Activated CD4-positive, alpha-beta T cell treated with anti-CD3 and anti-CD28 coated beads for 1 hour (primary cell): ENCODE data around the gene PAPOLA.
"Not testable (repeated sequence)": the region's sequence is repeated elsewhere in the genome, so short reads cannot be mapped to it uniquely, and the experiment has no call there.

Experiments used
- DNase-seq: peaks from one replicate; pipeline ENCODE4 v3.0.0-alpha.2; 2020

PAPOLA gene

GRCh38 chr14:96503306-96503679, 1.1 kb downstream of the PAPOLA start:
- no peak for DNase-seq

GRCh38 chr14:96504353-96504752, 2.2 kb downstream of the PAPOLA start:
- DNase-seq = not testable (repeated sequence)

- no peak for DNase-seq
Observed at GRCh38 chr14:96507723-96508122, 5.5 kb downstream of the PAPOLA start.

- no peak for DNase-seq
Observed at GRCh38 chr14:96508900-96509299, 6.7 kb downstream of the PAPOLA start.

- no peak for DNase-seq
Observed at GRCh38 chr14:96509457-96510090, 7.4 kb downstream of the PAPOLA start.

GRCh38 chr14:96511146-96511545, 9.0 kb downstream of the PAPOLA start:
- no peak for DNase-seq

- no peak for DNase-seq
Observed at GRCh38 chr14:96511667-96512066, 9.5 kb downstream of the PAPOLA start.

- DNase-seq = no peak
Observed at GRCh38 chr14:96512122-96512521, 9.9 kb downstream of the PAPOLA start.

GRCh38 chr14:96512602-96513397, 10.6 kb downstream of the PAPOLA start:
- no peak for DNase-seq

GRCh38 chr14:96514694-96515093, 12.5 kb downstream of the PAPOLA start:
- no peak for DNase-seq

GRCh38 chr14:96515731-96516130, 13.5 kb downstream of the PAPOLA start:
- no peak for DNase-seq

GRCh38 chr14:96516351-96516750, 14.2 kb downstream of the PAPOLA start:
- no peak for DNase-seq

GRCh38 chr14:96519970-96520369, 17.8 kb downstream of the PAPOLA start:
- DNase-seq = no peak

- no peak for DNase-seq
Observed at GRCh38 chr14:96525452-96525851, 23.3 kb downstream of the PAPOLA start.

- DNase-seq = no peak
Observed at GRCh38 chr14:96532632-96533031, 30.4 kb downstream of the PAPOLA start.

- DNase-seq = no peak
Observed at GRCh38 chr14:96536807-96537206, 34.6 kb downstream of the PAPOLA start.

GRCh38 chr14:96538097-96538989, 36.2 kb downstream of the PAPOLA start:
- no peak for DNase-seq

GRCh38 chr14:96538990-96539317, 36.8 kb downstream of the PAPOLA start:
- no peak for DNase-seq

GRCh38 chr14:96554315-96554910, 52.2 kb downstream of the PAPOLA start:
- no peak for DNase-seq

- no peak for DNase-seq
Observed at GRCh38 chr14:96559571-96559970, 57.4 kb downstream of the PAPOLA start.

- no peak for DNase-seq
Observed at GRCh38 chr14:96564389-96564788, 62.2 kb downstream of the PAPOLA start.

GRCh38 chr14:96565811-96566210, 63.6 kb downstream of the PAPOLA start:
- no peak for DNase-seq

GRCh38 chr14:96567289-96567899, 65.2 kb downstream of the PAPOLA start:
- DNase-seq = no peak
